GM21825 (cell line): ENCODE measurements around the gene GPR18.
"Not testable (repeated sequence)": the region's sequence is repeated elsewhere in the genome, so short reads cannot be mapped to it uniquely, and the experiment has no call there.

ENCODE experiments used
- ATAC-seq: cut with Tn5 transposase; IDR thresholded peaks from one replicate; pipeline ENCODE4 v1.9.1; 2021; ENCODE audit warnings: mild to moderate bottlenecking, moderate library complexity; ENCODE audit not compliant: unreplicated experiment

GPR18 gene

DNA sequence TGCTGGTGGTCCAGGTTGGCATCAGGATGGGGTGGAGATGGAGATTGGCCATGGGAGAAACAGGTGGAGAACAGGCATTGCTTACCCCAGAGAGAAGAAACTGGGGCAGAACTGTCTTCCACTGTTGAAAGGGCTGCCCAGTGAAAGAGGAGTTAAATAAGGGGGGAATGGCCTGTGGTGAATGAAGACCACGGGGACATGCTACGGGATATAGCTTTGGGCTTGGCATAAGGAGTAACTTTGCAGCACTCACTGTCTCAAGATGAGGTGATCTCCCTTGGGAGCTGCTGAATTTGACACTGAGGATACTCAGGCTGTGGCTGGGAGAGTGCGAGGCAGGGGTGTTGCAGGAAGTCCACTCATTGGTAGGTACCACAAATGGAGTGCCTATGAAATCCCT, 10.6 kb upstream of the GPR18 start:
- ATAC-seq: no peak

GRCh38 chr13:99267927-99268326, 9.7 kb upstream of the GPR18 start:
- no peak for ATAC-seq

DNA sequence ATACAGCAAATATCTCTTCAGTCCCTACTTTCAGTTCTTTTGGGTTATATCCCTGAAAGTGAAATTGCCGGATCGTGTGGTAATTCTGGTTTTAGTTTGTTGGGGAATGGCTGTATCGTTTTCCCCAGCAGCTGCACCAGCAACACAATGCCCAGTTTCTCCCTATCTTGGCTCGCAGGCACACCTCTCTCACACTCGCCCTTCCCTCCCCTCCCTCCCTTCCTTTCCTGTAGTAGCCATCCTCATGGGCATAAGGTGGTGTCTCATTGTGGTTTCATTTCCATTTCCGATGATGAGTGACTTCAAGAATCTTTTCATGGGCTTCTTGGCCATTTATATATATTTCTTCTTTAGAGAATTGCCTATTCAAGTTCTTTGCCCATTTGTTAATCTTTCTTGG, 8.6 kb upstream of the GPR18 start:
- ATAC-seq: no peak

- ATAC-seq: no peak
Measured at GRCh38 chr13:99265821-99266426, 7.7 kb upstream of the GPR18 start.

- no peak for ATAC-seq
Measured at GRCh38 chr13:99265162-99265800, 7.1 kb upstream of the GPR18 start.

DNA sequence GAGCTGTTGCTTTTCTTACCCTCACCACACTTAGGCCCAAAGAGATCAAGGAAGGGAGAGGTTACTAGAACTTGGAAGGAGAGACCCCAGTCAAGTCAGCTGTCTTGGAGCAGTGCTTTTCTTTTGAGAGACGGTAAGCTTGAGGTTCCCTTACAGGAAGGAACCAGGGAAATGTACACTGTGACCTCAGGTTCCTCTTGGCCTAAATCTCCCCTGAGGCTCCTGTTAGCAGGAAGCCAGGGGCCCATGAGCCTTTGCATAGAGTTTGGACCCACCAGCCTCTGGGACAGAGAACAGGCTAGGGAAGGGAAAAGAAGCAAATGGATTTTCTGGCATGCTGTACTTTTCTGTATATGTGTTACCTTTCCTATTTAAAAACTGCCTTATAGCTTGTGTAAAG, 5.9 kb upstream of the GPR18 start:
- ATAC-seq: no peak

GRCh38 chr13:99263126-99263785, 5.1 kb upstream of the GPR18 start:
- no peak for ATAC-seq

GRCh38 chr13:99261059-99261458, 2.9 kb upstream of the GPR18 start:
- no peak for ATAC-seq

DNA sequence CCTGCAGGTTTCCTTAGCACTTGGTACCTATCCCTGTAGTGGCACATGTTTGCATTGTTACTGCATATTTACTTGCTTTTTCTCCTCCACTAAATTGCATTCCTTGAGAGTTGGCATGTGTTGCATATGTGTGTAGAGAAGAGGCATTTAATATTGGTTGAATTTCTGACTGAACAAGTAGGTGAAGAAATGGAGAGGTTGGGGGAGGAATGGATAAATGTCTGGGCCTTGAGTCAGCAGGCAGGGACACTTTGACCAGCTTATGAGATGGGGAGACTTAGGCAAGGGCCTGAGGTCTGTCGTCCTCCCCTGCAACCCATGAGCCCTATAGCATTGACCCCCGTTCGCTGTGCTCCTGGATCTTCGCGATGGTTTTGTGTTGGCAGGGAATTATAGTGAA, 2.0 kb upstream of the GPR18 start:
- ATAC-seq: no peak

GRCh38 chr13:99258946-99259345, 767 bp upstream of the GPR18 start:
- peak; percentile 64 for ATAC-seq

DNA sequence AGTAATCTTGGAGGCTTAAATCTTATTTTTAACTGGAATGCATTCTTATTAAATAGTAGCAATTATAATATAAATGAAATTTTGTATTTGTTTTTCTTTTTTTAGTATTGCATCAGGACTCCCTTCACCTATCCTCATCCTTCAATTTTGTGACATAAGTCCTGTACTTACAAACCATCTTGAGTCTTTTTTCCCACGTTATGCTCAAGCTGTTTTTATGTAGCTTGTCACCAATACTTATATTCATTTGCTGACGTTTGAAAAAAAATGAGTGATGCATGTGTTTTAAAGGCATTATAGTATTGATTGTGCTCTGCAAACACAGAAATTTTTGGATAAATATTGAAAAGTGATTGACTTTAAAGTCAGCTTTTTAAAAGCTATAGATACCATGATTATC, 888 bp downstream of the GPR18 start:
- no peak for ATAC-seq

DNA sequence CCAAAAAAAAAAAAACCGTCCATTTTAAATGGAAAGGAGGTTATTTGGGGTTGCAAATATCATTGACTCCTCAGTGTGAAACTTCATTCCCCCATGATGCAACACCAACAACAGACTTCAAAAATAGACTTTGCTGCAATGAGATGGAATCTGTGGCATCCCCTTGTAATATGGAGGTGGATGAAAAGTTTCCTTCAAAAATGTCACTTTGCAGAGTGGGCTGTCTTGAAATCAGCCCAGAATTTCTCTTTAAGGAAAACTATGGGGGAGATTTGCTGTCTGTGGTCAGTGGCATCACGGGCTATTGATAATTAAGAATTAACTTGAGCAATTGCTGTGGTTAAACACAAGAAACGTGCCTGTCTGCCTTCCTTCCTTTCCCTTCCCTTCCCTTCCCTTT, 1.5 kb downstream of the GPR18 start:
- no peak for ATAC-seq

- ATAC-seq: no peak
Measured at GRCh38 chr13:99256283-99256682, 1.9 kb downstream of the GPR18 start.

- no peak for ATAC-seq
Measured at GRCh38 chr13:99255271-99255670, 2.9 kb downstream of the GPR18 start.

DNA sequence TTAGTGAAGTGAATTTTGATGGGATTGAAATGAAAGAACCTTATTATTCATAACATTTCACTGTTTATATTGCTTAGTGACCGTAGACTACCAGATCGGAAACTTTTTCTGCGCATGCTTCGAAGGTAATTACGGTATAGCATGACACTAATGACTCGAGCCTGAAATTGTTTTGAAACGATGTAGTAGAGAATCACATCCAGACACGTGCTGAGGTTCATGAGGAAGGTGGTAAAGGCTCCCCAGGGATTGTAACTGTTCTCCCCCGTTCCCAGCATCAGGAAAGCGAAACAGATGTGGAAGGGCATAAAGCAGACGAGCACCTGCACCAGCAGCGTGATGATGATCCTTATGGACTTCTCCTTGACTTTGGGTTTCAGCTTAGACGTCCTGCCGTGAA, 3.3 kb downstream of the GPR18 start:
- ATAC-seq: no peak

GRCh38 chr13:99251921-99252320, 6.3 kb downstream of the GPR18 start:
- ATAC-seq: no peak

GRCh38 chr13:99250982-99251825, 7.0 kb downstream of the GPR18 start:
- ATAC-seq: no peak

GRCh38 chr13:99249606-99250005, 8.6 kb downstream of the GPR18 start:
- not testable (repeated sequence) for ATAC-seq

GRCh38 chr13:99249178-99249577, 9.0 kb downstream of the GPR18 start:
- not testable (repeated sequence) for ATAC-seq

- ATAC-seq: no peak
Measured at GRCh38 chr13:99246100-99246499, 12.1 kb downstream of the GPR18 start.

GRCh38 chr13:99237981-99238662, 20.1 kb downstream of the GPR18 start:
- ATAC-seq: peak; percentile 73
